T-cell (primary cell): Measurements from ENCODE around the gene PLAAT5. TPM values are rescaled to one million over a fixed set of nuclear protein-coding genes. Genes with fewer than 3 reads are reported as not detected.
"Not testable (repeated sequence)": the region's sequence is repeated elsewhere in the genome, so short reads cannot be mapped to it uniquely, and the experiment has no call there.

Experiments used
- ATAC-seq, 4 experiments: fragments of 200-7000 bp in 3 of 4; fragments of 150-1000 bp in 1 of 4; cut with Tn5 transposase; replicated peaks in 1 of 4; 1 replicate in 3 of 4; 2 replicates in 1 of 4; pipeline ENCODE4 v1.10.0; 2021; ENCODE audit warnings: moderate library complexity in 3 of 4, mild to moderate bottlenecking in 2 of 4, moderate number of reproducible peaks in 1 of 4
- CTCF ChIA-PET, 2 donors: fragments of 300-600 bp; sonication (Branson Sonifier 250); formaldehyde crosslinking; loops; one replicate each; lab custom pipeline; 2022; ENCODE audit warnings: antibody characterized with exemption in 2 of 2; lab: Charles Lee
- POLR2A ChIA-PET, 2 donors: fragments of 300-600 bp; sonication (Branson Sonifier 250); formaldehyde crosslinking; loops; one replicate each; lab custom pipeline; 2022; ENCODE audit warnings: antibody characterized with exemption in 2 of 2; lab: Charles Lee
- DNase-seq, 35 experiments: peaks; one replicate each; pipeline versions ENCODE4 v3.0.0 to v3.0.0-alpha.2; 2013 to 2023
- H3K27ac ChIP-seq: one replicate; pipeline ENCODE4 v1.5.1; 2013; ENCODE audit warnings: low read length
- H3K27me3 ChIP-seq, 2 experiments: replicated peaks in 1 of 2; 1 replicate in 1 of 2; 2 replicates in 1 of 2; pipeline versions ENCODE4 v1.6.1 to v1.7.0; 2013; ENCODE audit warnings: low read length in 1 of 2, mixed read lengths in 1 of 2; ENCODE audit not compliant: control insufficient read depth in 2 of 2, insufficient read depth in 2 of 2; ENCODE audit errors: extremely low read depth in 1 of 2
- H3K36me3 ChIP-seq, 2 donors: 1 replicate in 1 of 2; 2 replicates in 1 of 2; pipeline versions ENCODE4 v1.6.1 to v1.7.0; 2013; ENCODE audit warnings: low read length in 1 of 2; ENCODE audit not compliant: control insufficient read depth in 2 of 2, insufficient read depth in 1 of 2; ENCODE audit errors: extremely low read depth in 1 of 2
- H3K4me1 ChIP-seq, 2 experiments: 1 replicate in 1 of 2; 2 replicates in 1 of 2; pipeline versions ENCODE4 v1.6.1 to v1.7.0; 2013; ENCODE audit warnings: low read length in 2 of 2, mixed read lengths in 1 of 2; ENCODE audit not compliant: insufficient read depth in 2 of 2, control insufficient read depth in 1 of 2; ENCODE audit errors: extremely low read depth in 1 of 2
- H3K4me3 ChIP-seq, 2 donors: 1 replicate in 1 of 2; 2 replicates in 1 of 2; pipeline versions ENCODE4 v1.5.1 to v1.7.0; 2013; ENCODE audit warnings: mild to moderate bottlenecking in 2 of 2, low read length in 1 of 2, moderate library complexity in 1 of 2; ENCODE audit not compliant: control insufficient read depth in 1 of 2; ENCODE audit errors: extremely low read depth in 1 of 2
- H3K9me3 ChIP-seq: 2 replicates; pipeline ENCODE4 v1.7.0; 2013
- H3K27ac Mint-ChIP-seq, 2 donors: one replicate each; pipeline ENCODE4 v1.8.0; 2020 to 2021; ENCODE audit warnings: mild to moderate bottlenecking in 2 of 2, mixed read lengths in 2 of 2
- H3K27me3 Mint-ChIP-seq, 2 donors: one replicate each; pipeline ENCODE4 v1.8.0; 2021 to 2022; ENCODE audit warnings: mixed read lengths in 2 of 2
- H3K36me3 Mint-ChIP-seq: one replicate; pipeline ENCODE4 v1.8.0; 2021; ENCODE audit warnings: mixed read lengths
- H3K4me1 Mint-ChIP-seq, 3 donors: one replicate each; pipeline ENCODE4 v1.8.0; 2020 to 2022; ENCODE audit warnings: mixed read lengths in 3 of 3, mild to moderate bottlenecking in 1 of 3
- H3K4me3 Mint-ChIP-seq, 3 donors: one replicate each; pipeline ENCODE4 v1.8.0; 2020 to 2022; ENCODE audit warnings: mild to moderate bottlenecking in 3 of 3, mixed read lengths in 3 of 3, moderate library complexity in 3 of 3
- H3K9me3 Mint-ChIP-seq, 3 donors: one replicate each; pipeline ENCODE4 v1.8.0; 2020 to 2022; ENCODE audit warnings: mixed read lengths in 3 of 3
- WGBS: methylation state at CpG from one replicate; pipeline ENCODE4 v1.1.5; 2013; ENCODE audit warnings: missing lambda C conversion rate; ENCODE audit not compliant: insufficient coverage; 5-methylcytosine and 5-hydroxymethylcytosine counted together
- total RNA-seq, 35 experiments: library from RNA in 6 of 35; stranded (reverse) in 6 of 35; fragments of 120-200 nt in 1 of 35; gene quantifications; one replicate each; pipeline versions ENCODE4 v1.2.1 to v1.2.4 and lab custom pipeline; 2013 to 2026

Gene PLAAT5
- total RNA-seq, 5 donors from 2014 or later (not counting 1 experiment from before 2014, with no cell fraction given) = 0.16 to 0.32 (median 0.23) TPM; not detected in 2

DNA sequence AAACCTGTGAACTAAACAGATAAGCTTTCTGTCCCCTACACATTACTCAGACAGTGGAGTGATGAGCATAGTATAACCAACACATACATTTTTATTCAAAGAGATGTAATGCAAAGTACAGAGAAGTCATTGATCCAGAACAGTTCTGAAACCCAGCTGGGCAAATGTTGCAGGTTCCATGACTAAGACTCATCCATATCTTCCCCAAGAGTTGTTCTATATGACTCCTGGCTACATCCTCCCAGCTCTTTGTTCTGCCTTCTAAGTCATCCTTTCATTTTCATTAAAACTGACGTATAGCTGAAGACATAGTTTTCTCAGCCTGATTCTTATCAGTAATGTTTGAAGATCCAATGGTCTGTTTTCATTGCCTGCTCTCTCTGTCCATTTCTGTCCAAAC lies 47.3 kb downstream of the PLAAT5 start:
- ChIA-PET POLR2A (interaction anchor here in 1 of 2 donors (0.6 kb wide), 1 partner anchor 77 kb away, joined by 3 read pairs; no protein-coding TSS in a partner anchor), CTCF (no interaction called here)
- no peaks in the 10 kb centered on the region for H3K9me3 Mint-ChIP-seq
- no peak overlapping the region for H3K27ac Mint-ChIP-seq
- H3K4me3 Mint-ChIP-seq = no peak overlapping the region
- H3K27me3 ChIP-seq = peaks cover 2% of the 10 kb centered on the region in 2 experiments
- no peak for DNase-seq
- H3K4me1 ChIP-seq = no peaks in the 10 kb centered on the region
- no peaks in the 10 kb centered on the region for H3K9me3 ChIP-seq
- H3K4me3 ChIP-seq = no peak overlapping the region
- H3K36me3 Mint-ChIP-seq = no peaks in the 10 kb centered on the region
- no CpG with 5 or more reads among the region's 1 CpG for WGBS
- no peak overlapping the region for H3K27ac ChIP-seq
- no peaks in the 10 kb centered on the region for H3K36me3 ChIP-seq
- ATAC-seq = no peak
- peaks cover 13 to 28% (median 17%) of the 10 kb centered on the region in 3 donors for H3K4me1 Mint-ChIP-seq
- peaks cover 0 to 2% of the 10 kb centered on the region in 2 donors for H3K27me3 Mint-ChIP-seq

DNA sequence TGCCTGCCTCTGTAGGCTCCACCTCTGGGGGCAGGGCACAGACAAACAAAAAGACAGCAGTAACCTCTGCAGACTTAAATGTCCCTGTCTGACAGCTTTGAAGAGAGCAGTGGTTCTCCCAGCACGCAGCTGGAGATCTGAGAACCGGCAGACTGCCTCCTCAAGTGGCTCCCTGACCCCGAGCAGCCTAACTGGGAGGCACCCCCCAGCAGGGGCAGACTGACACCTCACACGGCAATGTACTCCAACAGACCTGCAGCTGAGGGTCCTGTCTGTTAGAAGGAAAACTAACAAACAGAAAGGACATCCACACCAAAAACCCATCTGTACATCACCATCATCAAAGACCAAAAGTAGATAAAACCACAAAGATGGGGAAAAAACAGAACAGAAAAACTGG lies 55.1 kb downstream of the PLAAT5 start:
- POLR2A ChIA-PET, ATAC-seq, H3K36me3 ChIP-seq, H3K9me3 ChIP-seq, H3K27ac ChIP-seq, H3K36me3 Mint-ChIP-seq, H3K4me1 ChIP-seq, H3K27me3 ChIP-seq, H3K9me3 Mint-ChIP-seq, H3K4me3 ChIP-seq, CTCF ChIA-PET, H3K4me3 Mint-ChIP-seq, DNase-seq, H3K4me1 Mint-ChIP-seq, H3K27ac Mint-ChIP-seq: not testable (repeated sequence)
- WGBS = 21% methylated on average over 2 of the region's 4 CpGs
- H3K27me3 Mint-ChIP-seq = peaks cover 20 to 32% of the 10 kb centered on the region in 2 donors

DNA sequence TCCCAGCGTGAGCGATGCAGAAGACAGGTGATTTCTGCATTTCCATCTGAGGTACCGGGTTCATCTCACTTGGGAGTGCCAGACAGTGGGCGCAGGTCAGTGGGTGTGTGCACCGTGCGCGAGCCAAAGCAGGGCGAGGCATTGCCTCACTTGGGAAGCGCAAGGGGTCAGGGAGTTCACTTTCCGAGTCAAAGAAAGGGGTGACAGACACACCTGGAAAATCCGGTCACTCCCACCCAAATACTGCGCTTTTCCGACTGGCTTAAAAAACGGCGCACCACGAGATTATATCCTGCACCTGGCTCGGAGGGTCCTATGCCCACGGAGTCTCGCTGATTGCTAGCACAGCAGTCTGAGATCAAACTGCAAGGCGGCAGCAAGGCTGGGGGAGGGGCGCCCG lies 55.6 kb downstream of the PLAAT5 start:
- H3K27me3 Mint-ChIP-seq = peaks cover 20 to 35% of the 10 kb centered on the region in 2 donors
- WGBS = 94% methylated on average over 8 of the region's 22 CpGs
- CTCF ChIA-PET = not testable (repeated sequence)

DNA sequence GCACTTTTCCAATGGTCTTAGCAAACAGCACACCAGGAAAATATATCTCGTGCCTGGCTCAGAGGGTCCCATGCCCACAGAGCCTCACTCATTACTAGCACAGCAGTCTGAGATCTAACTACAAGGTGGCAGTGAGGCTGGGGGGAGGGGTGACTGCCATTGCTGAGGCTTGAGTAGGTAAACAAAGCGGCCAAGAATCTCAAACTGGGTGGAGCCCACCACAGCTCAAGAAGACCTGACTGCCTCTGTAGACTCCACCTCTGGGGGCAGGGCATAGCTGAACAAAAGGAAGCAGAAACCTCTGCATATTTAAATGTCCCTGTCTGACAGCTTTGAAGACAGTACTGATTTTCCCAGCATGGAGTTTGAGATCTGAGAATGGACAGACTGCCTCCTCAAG lies 60.2 kb downstream of the PLAAT5 start:
- H3K36me3 ChIP-seq, POLR2A ChIA-PET, H3K9me3 ChIP-seq, H3K9me3 Mint-ChIP-seq, H3K36me3 Mint-ChIP-seq, H3K27ac Mint-ChIP-seq, ATAC-seq, DNase-seq, H3K4me1 ChIP-seq, H3K4me1 Mint-ChIP-seq, H3K4me3 Mint-ChIP-seq, H3K27ac ChIP-seq, CTCF ChIA-PET, H3K4me3 ChIP-seq: not testable (repeated sequence)
- H3K27me3 ChIP-seq = peaks cover 0 to 12% of the 10 kb centered on the region in 2 experiments
- H3K27me3 Mint-ChIP-seq = peaks cover 25 to 48% of the 10 kb centered on the region in 2 donors
- 60% methylated on average over 1 of the region's 2 CpGs for WGBS

More for the DNA sequence above, 55.6 kb downstream of the PLAAT5 start:
- POLR2A ChIA-PET, H3K9me3 Mint-ChIP-seq, DNase-seq, H3K27ac Mint-ChIP-seq, ATAC-seq, H3K36me3 Mint-ChIP-seq, H3K9me3 ChIP-seq, H3K27me3 ChIP-seq, H3K27ac ChIP-seq, H3K4me3 ChIP-seq, H3K4me1 ChIP-seq, H3K4me3 Mint-ChIP-seq, H3K36me3 ChIP-seq, H3K4me1 Mint-ChIP-seq: not testable (repeated sequence)

DNA sequence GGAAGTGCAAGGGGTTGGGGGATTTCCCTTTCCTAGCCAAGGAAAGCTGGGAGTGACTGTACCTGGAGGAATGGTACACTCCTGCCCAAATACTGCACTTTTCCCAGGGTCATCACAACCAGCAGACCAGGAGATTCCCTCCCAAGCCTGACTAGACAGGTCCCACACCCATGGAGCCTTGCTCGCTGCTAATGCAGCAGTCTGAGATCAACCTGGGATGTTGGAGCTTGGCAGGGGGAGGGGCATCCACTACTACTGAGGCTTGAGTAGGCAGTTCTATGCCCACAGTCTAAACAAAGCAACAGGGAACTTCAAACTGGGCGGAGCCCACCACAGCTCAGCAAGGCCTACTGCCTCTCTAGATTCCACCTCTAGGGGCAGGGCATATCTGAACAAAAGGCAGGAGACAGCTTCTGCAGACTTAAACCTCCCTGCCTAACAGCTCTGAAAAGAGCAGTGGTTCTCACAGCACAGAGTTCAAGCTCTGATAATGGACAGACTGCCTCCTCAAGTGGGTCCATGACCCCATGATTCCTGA lies 62.9 kb downstream of the PLAAT5 start:
- POLR2A ChIA-PET = no interaction called here

DNA sequence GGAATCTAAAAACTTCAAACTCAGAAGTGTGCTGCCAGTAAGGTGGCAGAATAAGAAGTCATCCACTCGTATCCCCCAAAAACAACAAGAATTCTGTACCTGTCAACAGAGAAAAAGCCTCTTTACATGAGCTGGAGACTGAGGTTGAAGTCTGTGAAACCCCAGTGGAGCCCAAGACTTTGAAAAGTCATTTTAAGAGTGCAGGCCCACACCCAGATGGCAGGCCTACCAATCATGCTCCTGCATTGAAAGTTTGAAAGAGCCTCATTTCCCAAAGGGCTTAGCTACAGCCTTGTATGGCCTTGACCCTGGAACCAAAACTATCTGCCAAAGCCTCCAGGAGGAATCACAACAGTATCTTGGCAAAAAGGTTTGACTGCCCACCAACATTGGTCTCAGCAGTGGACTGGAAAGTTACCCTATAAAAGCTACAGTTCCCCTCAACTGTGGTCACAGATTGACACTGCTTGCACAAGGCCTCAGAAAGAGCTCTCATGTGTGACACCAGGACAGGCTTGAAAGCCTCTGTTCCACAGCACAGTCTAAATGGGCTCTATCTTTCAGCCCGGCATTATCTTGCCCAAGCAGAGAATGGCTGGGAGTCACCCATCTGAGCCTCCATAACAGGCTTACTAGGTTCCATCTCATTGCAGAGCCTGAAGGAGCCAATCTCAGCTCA lies 73.7 kb downstream of the PLAAT5 start:
- peaks cover 0 to 15% of the 10 kb centered on the region in 2 experiments for H3K4me1 ChIP-seq
- Mint-ChIP-seq H3K4me1 (peaks cover 19 to 32% (median 20%) of the 10 kb centered on the region in 3 donors), H3K27ac (no peak overlapping the region), H3K9me3 (peaks cover 0 to 8% (median 7%) of the 10 kb centered on the region in 3 donors), H3K4me3 (no peak overlapping the region), H3K36me3 (peaks cover 4% of the 10 kb centered on the region), H3K27me3 (peaks cover 0 to 5% of the 10 kb centered on the region in 2 donors)
- ATAC-seq = no peak
- H3K4me3 ChIP-seq = no peak overlapping the region
- CTCF ChIA-PET = no interaction called here
- H3K9me3 ChIP-seq = no peaks in the 10 kb centered on the region
- POLR2A ChIA-PET = no interaction called here
- no peak for DNase-seq
- no peaks in the 10 kb centered on the region for H3K36me3 ChIP-seq
- H3K27ac ChIP-seq = no peak overlapping the region
- peaks cover 2 to 3% of the 10 kb centered on the region in 2 experiments for H3K27me3 ChIP-seq
- WGBS = 50% methylated on average over 1 of the region's 2 CpGs

More for the DNA sequence above, 62.9 kb downstream of the PLAAT5 start:
- H3K36me3 ChIP-seq = no peaks in the 10 kb centered on the region
- no peak for ATAC-seq
- H3K4me3 ChIP-seq = no peak overlapping the region
- no peak for DNase-seq
- no peaks in the 10 kb centered on the region for H3K9me3 ChIP-seq
- peaks cover 0 to 12% of the 10 kb centered on the region in 2 experiments for H3K27me3 ChIP-seq
- Mint-ChIP-seq H3K27me3 (peaks cover 15 to 29% of the 10 kb centered on the region in 2 donors), H3K36me3 (no peaks in the 10 kb centered on the region), H3K9me3 (peaks cover 0 to 4% (median 0%) of the 10 kb centered on the region in 3 donors), H3K27ac (no peak overlapping the region), H3K4me3 (no peak overlapping the region), H3K4me1 (no peaks in the 10 kb centered on the region)
- 80% methylated on average over 1 of the region's 2 CpGs for WGBS
- CTCF ChIA-PET = no interaction called here
- no peak overlapping the region for H3K27ac ChIP-seq
- H3K4me1 ChIP-seq = no peaks in the 10 kb centered on the region
